Measurements from ENCODE around the gene FOXC1.

FOXC1 gene

GRCh38 chr6:1609648-1610496 is at the start of gene FOXC1:
Gene FOXC1 (plus strand): TSS chr6:1609915. CDS start chr6:1610446, 531 bp downstream.
- DNase-seq: peak in 26 of 51 donors; percentile 8 to 50 (median 22)

GRCh38 chr6:1560281-1561058 is 49.2 kb upstream of the FOXC1 start:
- no peak for DNase-seq

- DNase-seq: no peak
Observed at GRCh38 chr6:1561355-1561754, 48.4 kb upstream of the FOXC1 start.

GRCh38 chr6:1562171-1562955 is 47.4 kb upstream of the FOXC1 start:
- DNase-seq: no peak

GRCh38 chr6:1569377-1569776 is 40.3 kb upstream of the FOXC1 start:
- DNase-seq: no peak

- no peak for DNase-seq
Observed at GRCh38 chr6:1570848-1571247, 38.9 kb upstream of the FOXC1 start.

- DNase-seq: no peak
Observed at GRCh38 chr6:1572892-1573291, 36.8 kb upstream of the FOXC1 start.

GRCh38 chr6:1574083-1574761 is 35.5 kb upstream of the FOXC1 start:
- peak in 33 of 51 donors; percentile 12 to 77 (median 43) for DNase-seq

GRCh38 chr6:1574890-1575209 is 34.9 kb upstream of the FOXC1 start:
- no peak for DNase-seq

- peak in 25 of 51 donors; percentile 6 to 73 (median 39) for DNase-seq
Observed at GRCh38 chr6:1575210-1576041, 34.3 kb upstream of the FOXC1 start.

- DNase-seq: peak in 1 of 51 donors; percentile 14
Observed at GRCh38 chr6:1576166-1576565, 33.5 kb upstream of the FOXC1 start.

- DNase-seq: no peak
Observed at GRCh38 chr6:1576711-1577110, 33.0 kb upstream of the FOXC1 start.

- DNase-seq: no peak
Observed at GRCh38 chr6:1577146-1577680, 32.5 kb upstream of the FOXC1 start.

- no peak for DNase-seq
Observed at GRCh38 chr6:1577896-1578745, 31.6 kb upstream of the FOXC1 start.

GRCh38 chr6:1579096-1579495 is 30.6 kb upstream of the FOXC1 start:
- DNase-seq: no peak

GRCh38 chr6:1580109-1580508 is 29.6 kb upstream of the FOXC1 start:
- DNase-seq: no peak

- DNase-seq: no peak
Observed at GRCh38 chr6:1580585-1580984, 29.1 kb upstream of the FOXC1 start.

GRCh38 chr6:1581120-1581991 is 28.4 kb upstream of the FOXC1 start:
- peak in 10 of 51 donors; percentile 13 to 67 (median 26) for DNase-seq
